Measurements from ENCODE around the gene RGS6. TPM values are rescaled to one million over a fixed set of nuclear protein-coding genes. Genes with fewer than 3 reads are reported as not detected.

The RGS6 gene
- total RNA-seq, 4 donors from 2014 or later: 7.6 to 25.3 (median 17.2) TPM

DNA sequence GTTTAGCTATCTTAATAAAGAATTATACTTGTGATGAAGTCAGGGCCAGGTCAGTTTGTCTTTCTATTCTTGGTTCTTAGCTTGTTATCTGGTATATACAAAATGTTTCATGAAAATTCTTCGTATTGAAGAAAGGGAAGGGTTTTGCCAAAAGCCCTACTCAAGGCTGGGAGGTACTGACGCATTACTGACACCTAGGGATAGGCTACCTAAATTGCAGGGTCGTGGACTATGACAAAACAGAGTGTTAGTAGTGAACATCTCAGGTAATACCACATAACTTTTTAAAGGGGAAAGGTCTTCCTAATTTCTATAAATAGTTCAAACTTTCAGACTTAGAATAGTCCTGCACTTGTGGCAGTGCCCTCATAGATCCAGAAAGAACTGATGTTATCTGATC lies 246.3 kb downstream of the RGS6 start:
- Histone ChIP-seq H3K4me3 (replicated peaks in 1 of 3) (no peak overlapping the region), H3K4me1 (no peaks in the 10 kb centered on the region), H3K27me3 (no peaks in the 10 kb centered on the region), H3K27ac (no peak overlapping the region), H3K36me3 (no peaks in the 10 kb centered on the region), H3K9me3 (no peaks in the 10 kb centered on the region)
- TF ChIP-seq, protein P1, sequence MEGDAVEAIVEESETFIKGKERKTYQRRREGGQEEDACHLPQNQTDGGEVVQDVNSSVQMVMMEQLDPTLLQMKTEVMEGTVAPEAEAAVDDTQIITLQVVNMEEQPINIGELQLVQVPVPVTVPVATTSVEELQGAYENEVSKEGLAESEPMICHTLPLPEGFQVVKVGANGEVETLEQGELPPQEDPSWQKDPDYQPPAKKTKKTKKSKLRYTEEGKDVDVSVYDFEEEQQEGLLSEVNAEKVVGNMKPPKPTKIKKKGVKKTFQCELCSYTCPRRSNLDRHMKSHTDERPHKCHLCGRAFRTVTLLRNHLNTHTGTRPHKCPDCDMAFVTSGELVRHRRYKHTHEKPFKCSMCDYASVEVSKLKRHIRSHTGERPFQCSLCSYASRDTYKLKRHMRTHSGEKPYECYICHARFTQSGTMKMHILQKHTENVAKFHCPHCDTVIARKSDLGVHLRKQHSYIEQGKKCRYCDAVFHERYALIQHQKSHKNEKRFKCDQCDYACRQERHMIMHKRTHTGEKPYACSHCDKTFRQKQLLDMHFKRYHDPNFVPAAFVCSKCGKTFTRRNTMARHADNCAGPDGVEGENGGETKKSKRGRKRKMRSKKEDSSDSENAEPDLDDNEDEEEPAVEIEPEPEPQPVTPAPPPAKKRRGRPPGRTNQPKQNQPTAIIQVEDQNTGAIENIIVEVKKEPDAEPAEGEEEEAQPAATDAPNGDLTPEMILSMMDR (IDR thresholded peaks at IDR 0.05): no peak
- TF ChIP-seq POLR2A (IDR thresholded peaks at IDR 0.05): no peak
- WGBS, 2 donors: 63 to 70% methylated on average over 3 of the region's 3 CpGs
- intact Hi-C loops (cut with DNase I): no loop called here
- DNase-seq: no peak

DNA sequence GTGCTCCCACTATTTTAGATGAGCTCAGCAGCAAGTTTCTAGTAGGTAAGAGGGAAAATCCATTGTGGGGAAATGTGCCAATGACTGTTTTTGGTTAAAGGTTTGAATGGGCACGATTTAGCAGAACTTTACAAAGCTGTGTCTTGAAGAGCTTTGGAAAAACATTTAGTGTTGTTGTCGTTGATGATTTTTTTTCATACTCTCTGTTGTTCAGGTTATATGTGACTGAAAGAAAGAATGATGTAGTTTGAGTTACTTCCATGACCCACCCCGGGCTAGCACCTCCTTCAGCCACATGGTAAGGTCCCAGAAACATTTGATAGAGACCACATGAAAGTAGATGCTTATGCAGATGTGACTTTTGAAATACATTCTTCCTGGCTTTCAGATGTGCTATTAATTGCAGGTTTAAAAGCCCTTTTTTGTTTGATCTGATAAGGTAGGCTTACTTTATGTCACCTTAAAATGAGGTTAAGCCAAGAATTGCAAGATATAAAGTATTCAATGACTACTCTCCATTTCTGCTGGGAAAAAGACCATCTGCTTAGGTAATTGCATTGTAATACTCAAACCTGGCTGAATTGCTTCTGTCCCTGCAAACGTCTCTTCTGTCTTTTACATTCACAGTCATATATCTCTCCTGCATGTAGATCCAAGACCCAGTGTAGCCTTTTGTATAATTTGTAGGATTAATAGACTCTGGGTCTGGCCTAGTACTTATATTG lies 250.6 kb downstream of the RGS6 start:
- DNase-seq: no peak
- intact Hi-C loops (cut with DNase I): no loop called here
- no peaks in the 10 kb centered on the region for H3K27me3 ChIP-seq
- WGBS, 2 donors: 79 to 80% methylated on average over 4 of the region's 4 CpGs
- no peaks in the 10 kb centered on the region for H3K36me3 ChIP-seq
- no peaks in the 10 kb centered on the region for H3K9me3 ChIP-seq
- peaks cover 3 to 11% of the 10 kb centered on the region in 2 donors for H3K4me1 ChIP-seq
- no peak overlapping the region for H3K4me3 ChIP-seq (replicated peaks in 1 of 3)
- H3K27ac ChIP-seq: no peak overlapping the region
- TF ChIP-seq, protein P1 (IDR thresholded peaks at IDR 0.05): no peak
- no peak for TF ChIP-seq POLR2A (IDR thresholded peaks at IDR 0.05)

DNA sequence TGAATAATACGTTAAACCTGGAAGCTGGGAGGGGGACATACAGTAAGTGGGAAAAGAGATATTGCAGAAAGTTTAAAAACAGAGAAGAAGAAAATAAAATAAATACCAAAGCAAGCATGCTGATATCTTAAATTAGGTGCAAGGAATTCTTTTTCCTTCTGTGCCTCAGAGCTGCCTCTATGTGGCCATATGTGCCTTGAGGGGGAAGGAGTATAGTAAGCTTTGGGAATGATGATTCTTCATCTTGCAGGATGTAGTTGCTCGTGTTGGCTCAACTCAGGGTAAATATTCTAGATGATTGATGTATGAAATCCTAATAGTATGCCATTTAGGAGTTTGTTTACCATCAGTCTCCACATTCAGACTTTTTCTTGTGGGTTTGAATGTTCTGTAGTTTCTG lies 251.4 kb downstream of the RGS6 start:
- 77 to 85% methylated on average over 2 of the region's 2 CpGs for WGBS, 2 donors
- peaks cover 3 to 11% of the 10 kb centered on the region in 2 donors for H3K4me1 ChIP-seq
- H3K9me3 ChIP-seq: no peaks in the 10 kb centered on the region
- no peak for TF ChIP-seq POLR2A (IDR thresholded peaks at IDR 0.05)
- TF ChIP-seq, protein P1 (IDR thresholded peaks at IDR 0.05): no peak
- DNase-seq: no peak
- intact Hi-C loops (cut with DNase I): no loop called here
- H3K4me3 ChIP-seq (replicated peaks in 1 of 3): no peak overlapping the region
- H3K27me3 ChIP-seq: no peaks in the 10 kb centered on the region
- H3K27ac ChIP-seq: no peak overlapping the region
- no peaks in the 10 kb centered on the region for H3K36me3 ChIP-seq

DNA sequence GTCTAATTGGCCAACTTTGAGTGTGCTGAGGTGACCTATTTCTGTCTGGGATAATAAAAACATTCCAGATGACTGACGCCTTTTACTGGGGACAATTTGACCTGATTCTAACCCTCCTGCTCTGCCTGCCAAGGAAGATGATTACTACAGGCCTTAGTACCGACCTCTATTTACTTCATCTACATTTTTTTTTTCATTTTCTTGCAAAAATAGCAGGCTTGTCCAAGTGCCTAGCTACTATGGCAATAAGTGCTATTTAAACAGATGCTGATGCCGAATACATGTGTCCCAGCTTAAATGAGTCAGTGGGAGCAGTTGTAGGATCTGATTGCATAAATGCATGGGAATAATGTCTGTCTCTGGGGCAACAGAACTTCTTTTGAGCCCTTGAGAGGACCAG lies 254.3 kb downstream of the RGS6 start:
- no peaks in the 10 kb centered on the region for H3K9me3 ChIP-seq
- intact Hi-C loops (cut with DNase I): no loop called here

More for the DNA sequence above, 254.3 kb downstream of the RGS6 start:
- Histone ChIP-seq H3K4me1 (peaks cover 3 to 11% of the 10 kb centered on the region in 2 donors), H3K36me3 (no peaks in the 10 kb centered on the region), H3K4me3 (replicated peaks in 1 of 3) (no peak overlapping the region), H3K27ac (peak overlapping the region in 1 of 3 donors; percentile 24), H3K27me3 (no peaks in the 10 kb centered on the region)
- WGBS, 2 donors: 22 to 35% methylated on average over 3 of the region's 3 CpGs
- no peak for TF ChIP-seq POLR2A (IDR thresholded peaks at IDR 0.05)
- TF ChIP-seq, protein P1 (IDR thresholded peaks at IDR 0.05): no peak
- no peak for DNase-seq

Data from thyroid gland (tissue), 4 donors.